CD8-positive, alpha-beta memory T cell (primary cell): Measurements from ENCODE around the gene RGL3. TPM values are rescaled to one million over a fixed set of nuclear protein-coding genes. Genes with fewer than 3 reads are reported as not detected.

Source experiments
- CTCF ChIA-PET: fragments of 350-600 bp; sonication (Branson Sonifier 250); formaldehyde crosslinking; loops from one replicate; lab custom pipeline; 2021; ENCODE audit warnings: antibody characterized with exemption; lab: Charles Lee
- POLR2A ChIA-PET: fragments of 350-600 bp; sonication (Branson Sonifier 250); formaldehyde crosslinking; loops from one replicate; lab custom pipeline; 2021; ENCODE audit warnings: antibody characterized with exemption; lab: Charles Lee
- DNase-seq, 5 donors: peaks; one replicate each; pipeline versions ENCODE4 v3.0.0 to v3.0.0-alpha.2; 2020 to 2022; ENCODE audit warnings: mixed read lengths in 1 of 5
- H3K27ac ChIP-seq: one replicate; pipeline ENCODE4 v1.7.0; 2013; ENCODE audit warnings: low read depth, mild to moderate bottlenecking, low read length, moderate library complexity
- H3K27me3 ChIP-seq: 2 replicates; pipeline ENCODE4 v1.7.0; 2013; ENCODE audit warnings: low read length, mild to moderate bottlenecking; ENCODE audit not compliant: insufficient read depth, poor library complexity, severe bottlenecking
- H3K36me3 ChIP-seq: 2 replicates; pipeline ENCODE4 v1.7.0; 2013; ENCODE audit warnings: mild to moderate bottlenecking, low read length, moderate library complexity; ENCODE audit not compliant: insufficient read depth
- H3K4me1 ChIP-seq: 2 replicates; pipeline ENCODE4 v1.7.0; 2013; ENCODE audit warnings: mild to moderate bottlenecking, low read length, moderate library complexity; ENCODE audit not compliant: insufficient read depth
- H3K4me3 ChIP-seq: 2 replicates; pipeline ENCODE4 v1.7.0; 2013; ENCODE audit warnings: mild to moderate bottlenecking, low read length
- H3K9me3 ChIP-seq: 2 replicates; pipeline ENCODE4 v1.7.0; 2013; ENCODE audit warnings: mild to moderate bottlenecking, low read length
- H3K27ac Mint-ChIP-seq, 8 donors: one replicate each; pipeline ENCODE4 v1.8.0; 2020 to 2021; ENCODE audit warnings: mixed read lengths in 8 of 8, mild to moderate bottlenecking in 6 of 8, inconsistent platforms in 3 of 8, moderate library complexity in 3 of 8
- H3K27me3 Mint-ChIP-seq, 2 donors: one replicate each; pipeline ENCODE4 v1.8.0; 2020 to 2021; ENCODE audit warnings: mixed read lengths in 2 of 2, mild to moderate bottlenecking in 1 of 2, moderate library complexity in 1 of 2
- H3K36me3 Mint-ChIP-seq, 3 donors: one replicate each; pipeline ENCODE4 v1.8.0; 2020 to 2021; ENCODE audit warnings: mixed read lengths in 3 of 3, inconsistent platforms in 1 of 3, mild to moderate bottlenecking in 1 of 3
- H3K4me1 Mint-ChIP-seq, 3 donors: one replicate each; pipeline ENCODE4 v1.8.0; 2020 to 2021; ENCODE audit warnings: mixed read lengths in 3 of 3, inconsistent platforms in 1 of 3, mild to moderate bottlenecking in 1 of 3
- H3K4me3 Mint-ChIP-seq, 7 donors: one replicate each; pipeline ENCODE4 v1.8.0; 2020 to 2021; ENCODE audit warnings: mixed read lengths in 7 of 7, mild to moderate bottlenecking in 6 of 7, moderate library complexity in 4 of 7, inconsistent platforms in 2 of 7
- H3K9me3 Mint-ChIP-seq, 5 donors: one replicate each; pipeline ENCODE4 v1.8.0; 2020 to 2022; ENCODE audit warnings: mixed read lengths in 5 of 5, mild to moderate bottlenecking in 3 of 5, moderate library complexity in 2 of 5, inconsistent platforms in 1 of 5
- polyA plus RNA-seq: library from polyadenylated mRNA; unstranded; fragments of 300-500 nt; fragmentation: Illumina TruSeq; gene quantifications from one replicate; pipeline ENCODE4 v1.2.3, GENCODE V29; 2021
- total RNA-seq, 2 experiments: library from RNA; stranded (reverse); gene quantifications; one replicate each; pipeline ENCODE4 v1.2.3, GENCODE V29; 2021

RGL3 gene
- total and polyA plus RNA-seq, 3 experiments from 2014 or later, result not detected

GRCh38 chr19:11452620-11453310, 33.7 kb upstream of the RGL3 start:
- Histone ChIP-seq H3K27me3 (no peaks in the 10 kb centered on the region), H3K4me1 (no peaks in the 10 kb centered on the region), H3K27ac (no peak overlapping the region), H3K4me3 (no peak overlapping the region), H3K36me3 (no peaks in the 10 kb centered on the region), H3K9me3 (no peaks in the 10 kb centered on the region)
- H3K36me3 Mint-ChIP-seq, result peaks cover 0 to 24% (median 0%) of the 10 kb centered on the region in 3 donors
- peaks cover 0 to under 1% of the 10 kb centered on the region in 2 donors for H3K27me3 Mint-ChIP-seq
- CTCF ChIA-PET, result interaction anchor here (0.6 to 1.4 kb wide), 3 partner anchors 30 to 177 kb away, joined by 3 to 4 read pairs (median 3); no protein-coding TSS in a partner anchor
- no peak overlapping the region for H3K4me3 Mint-ChIP-seq
- no peaks in the 10 kb centered on the region for H3K9me3 Mint-ChIP-seq
- peak overlapping the region in 1 of 8 donors; percentile 93 for H3K27ac Mint-ChIP-seq
- DNase-seq, result no peak
- POLR2A ChIA-PET, result no interaction called here
- H3K4me1 Mint-ChIP-seq, result no peaks in the 10 kb centered on the region

DNA sequence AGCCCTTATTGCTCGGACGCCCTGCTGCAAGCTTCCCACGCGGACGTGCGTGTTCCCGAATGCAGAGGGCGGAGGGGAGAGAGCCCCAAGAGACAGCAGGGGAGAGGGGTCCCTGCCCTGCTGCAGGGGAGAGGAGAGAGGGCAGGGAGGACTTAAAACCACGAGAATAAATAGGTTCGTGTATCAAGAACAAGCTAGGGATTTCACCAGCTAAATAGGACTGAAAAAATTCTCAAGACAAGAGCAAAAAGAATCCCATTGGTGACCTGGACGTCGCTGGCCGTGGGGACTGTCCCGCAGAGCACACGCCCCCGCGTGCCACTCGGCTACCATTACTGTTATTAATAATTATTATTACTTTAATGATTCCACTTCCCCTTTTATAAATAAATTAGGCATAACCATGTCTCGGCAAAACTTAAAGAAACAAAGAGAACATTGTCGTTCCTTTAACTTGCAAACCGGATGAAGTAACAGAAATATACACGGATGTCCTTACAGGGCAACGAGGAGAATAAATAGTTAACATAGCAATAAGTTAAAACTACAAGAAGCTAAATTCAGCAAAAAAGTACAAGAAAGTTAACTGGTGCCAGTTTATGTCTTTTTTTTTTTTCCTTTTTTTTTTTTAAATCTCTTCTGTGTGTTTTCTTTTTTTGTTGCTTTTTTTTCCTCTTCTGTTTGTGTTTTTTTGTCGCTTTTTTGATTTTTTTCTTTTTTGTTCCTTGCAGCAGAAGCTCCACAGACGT, 32.9 kb upstream of the RGL3 start:
- H3K27ac ChIP-seq, result no peak overlapping the region
- H3K4me1 ChIP-seq, result no peaks in the 10 kb centered on the region
- Mint-ChIP-seq H3K4me3 (no peak overlapping the region), H3K27ac (peak overlapping the region in 1 of 8 donors; percentile 93), H3K4me1 (no peaks in the 10 kb centered on the region), H3K36me3 (peaks cover 0 to 28% (median 0%) of the 10 kb centered on the region in 3 donors), H3K9me3 (no peaks in the 10 kb centered on the region), H3K27me3 (no peaks in the 10 kb centered on the region)
- ChIA-PET POLR2A (no interaction called here), CTCF (interaction anchor here (1.2 to 1.4 kb wide), 2 partner anchors 30 to 72 kb away, joined by 3 to 4 read pairs; no protein-coding TSS in a partner anchor)
- H3K27me3 ChIP-seq, result no peaks in the 10 kb centered on the region
- no peaks in the 10 kb centered on the region for H3K9me3 ChIP-seq
- no peak for DNase-seq
- H3K36me3 ChIP-seq, result no peaks in the 10 kb centered on the region
- H3K4me3 ChIP-seq, result no peak overlapping the region

- H3K36me3 Mint-ChIP-seq, result peaks cover 0 to 32% (median 0%) of the 10 kb centered on the region in 3 donors
- no peak overlapping the region for H3K4me3 Mint-ChIP-seq
- ChIA-PET POLR2A (no interaction called here), CTCF (no interaction called here)
- no peaks in the 10 kb centered on the region for H3K27me3 Mint-ChIP-seq
- H3K9me3 ChIP-seq, result no peaks in the 10 kb centered on the region
- H3K27ac Mint-ChIP-seq, result no peak overlapping the region
- H3K4me1 Mint-ChIP-seq, result no peaks in the 10 kb centered on the region
- no peaks in the 10 kb centered on the region for H3K36me3 ChIP-seq
- H3K27ac ChIP-seq, result no peak overlapping the region
- no peaks in the 10 kb centered on the region for H3K27me3 ChIP-seq
- H3K4me3 ChIP-seq, result no peak overlapping the region
- H3K9me3 Mint-ChIP-seq, result no peaks in the 10 kb centered on the region
- DNase-seq, result no peak
- H3K4me1 ChIP-seq, result no peaks in the 10 kb centered on the region
These were observed 32.3 kb upstream of the RGL3 start for GRCh38 chr19:11451327-11451870.

- Mint-ChIP-seq H3K4me1 (no peaks in the 10 kb centered on the region), H3K27ac (no peak overlapping the region), H3K4me3 (no peak overlapping the region), H3K27me3 (no peaks in the 10 kb centered on the region), H3K36me3 (peaks cover 0 to 34% (median 0%) of the 10 kb centered on the region in 3 donors), H3K9me3 (no peaks in the 10 kb centered on the region)
- CTCF ChIA-PET, result interaction anchor here (0.6 kb wide), 1 partner anchor 668 kb away, joined by 5 read pairs; no protein-coding TSS in a partner anchor
- H3K27ac ChIP-seq, result no peak overlapping the region
- H3K9me3 ChIP-seq, result no peaks in the 10 kb centered on the region
- no peak for DNase-seq
- no peak overlapping the region for H3K4me3 ChIP-seq
- no peaks in the 10 kb centered on the region for H3K27me3 ChIP-seq
- H3K4me1 ChIP-seq, result no peaks in the 10 kb centered on the region
- H3K36me3 ChIP-seq, result no peaks in the 10 kb centered on the region
- POLR2A ChIA-PET, result no interaction called here
These were observed 31.6 kb upstream of the RGL3 start for GRCh38 chr19:11450570-11451326.

DNA sequence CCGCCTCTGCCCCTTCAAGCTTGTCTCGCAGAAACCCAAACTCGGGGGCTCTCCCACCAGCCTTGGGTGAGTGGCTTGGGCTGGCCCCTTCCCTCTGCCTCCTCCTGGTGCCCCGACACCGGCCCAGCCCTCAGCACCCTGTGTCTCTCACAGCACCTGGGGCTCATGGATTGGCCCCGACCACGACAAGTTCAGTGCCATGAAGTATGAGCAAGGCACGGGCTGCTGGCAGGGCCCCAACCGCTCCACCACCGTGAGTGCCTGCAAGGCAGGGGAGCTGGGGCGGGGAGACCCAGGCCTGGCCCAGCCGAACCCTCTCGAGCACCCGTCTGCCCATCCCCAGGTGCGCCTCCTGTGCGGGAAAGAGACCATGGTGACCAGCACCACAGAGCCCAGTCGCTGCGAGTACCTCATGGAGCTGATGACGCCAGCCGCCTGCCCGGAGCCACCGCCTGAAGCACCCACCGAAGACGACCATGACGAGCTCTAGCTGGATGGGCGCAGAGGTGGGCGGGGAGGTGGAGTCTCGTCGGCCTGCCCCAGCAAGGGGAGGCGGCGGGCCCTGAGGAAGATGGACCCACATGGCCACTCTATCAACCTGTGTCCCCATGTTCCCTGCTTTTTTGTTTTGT, 29.9 kb upstream of the RGL3 start:
- H3K36me3 ChIP-seq, result peaks cover 8% of the 10 kb centered on the region

GRCh38 chr19:11448410-11448809, 29.3 kb upstream of the RGL3 start:
- Histone ChIP-seq H3K4me3 (no peak overlapping the region), H3K4me1 (no peaks in the 10 kb centered on the region), H3K27ac (no peak overlapping the region), H3K36me3 (peaks cover 8% of the 10 kb centered on the region), H3K27me3 (no peaks in the 10 kb centered on the region), H3K9me3 (no peaks in the 10 kb centered on the region)
- ChIA-PET CTCF (interaction anchor here (1.4 kb wide), 1 partner anchor 34 kb away, joined by 3 read pairs; no protein-coding TSS in a partner anchor), POLR2A (no interaction called here)
- DNase-seq, result no peak
- Mint-ChIP-seq H3K36me3 (peaks cover 0 to 56% (median 0%) of the 10 kb centered on the region in 3 donors), H3K4me1 (no peaks in the 10 kb centered on the region), H3K9me3 (no peaks in the 10 kb centered on the region), H3K4me3 (no peak overlapping the region), H3K27me3 (no peaks in the 10 kb centered on the region), H3K27ac (no peak overlapping the region)

More for the DNA sequence above, 29.9 kb upstream of the RGL3 start:
- no peaks in the 10 kb centered on the region for H3K27me3 ChIP-seq
- H3K27ac ChIP-seq, result no peak overlapping the region
- H3K4me3 ChIP-seq, result no peak overlapping the region
- CTCF ChIA-PET, result interaction anchor here (0.7 to 1.4 kb wide), 2 partner anchors 33 to 155 kb away, joined by 3 to 5 read pairs; no protein-coding TSS in a partner anchor
- Mint-ChIP-seq H3K36me3 (peaks cover 0 to 52% (median 0%) of the 10 kb centered on the region in 3 donors), H3K4me1 (no peaks in the 10 kb centered on the region), H3K4me3 (no peak overlapping the region), H3K27ac (peak overlapping the region in 1 of 8 donors; percentile 63), H3K9me3 (no peaks in the 10 kb centered on the region), H3K27me3 (no peaks in the 10 kb centered on the region)
- no peaks in the 10 kb centered on the region for H3K4me1 ChIP-seq
- POLR2A ChIA-PET, result no interaction called here
- no peaks in the 10 kb centered on the region for H3K9me3 ChIP-seq
- DNase-seq, result no peak
